HepG2 (cell line): ENCODE data around the gene ENPP7. TPM values are rescaled to one million over a fixed set of nuclear protein-coding genes. Genes with fewer than 3 reads are reported as not detected.

Experiments used
- ATAC-seq: fragments of 200-7000 bp; cut with Tn5 transposase; 3 replicates; pipeline ENCODE4 v1.9.1; 2020; ENCODE audit warnings: mild to moderate bottlenecking, moderate library complexity
- BruUV-seq: library from RNA; stranded (reverse); fragments of 400-500 nt; replicated peaks from 2 replicates; lab custom pipeline; 2021; lab: Mats Ljungman, UMichigan
- CTCF ChIA-PET: fragments of 300-600 bp; formaldehyde crosslinking; extraction: SDS; loops from one replicate; lab custom pipeline; 2021; ENCODE audit warnings: low total read pairs, inconsistent platforms, low intra/inter-chr PET ratio; lab: Yijun Ruan, JAX
- POLR2A ChIA-PET: fragments of 350-600 bp; sonication (Branson Sonifier 250); formaldehyde crosslinking; loops from one replicate; lab custom pipeline; 2020; ENCODE audit warnings: antibody characterized with exemption, inconsistent platforms; lab: Yijun Ruan, JAX
- DNase-seq: peaks from one replicate; pipeline ENCODE4 v3.0.0-alpha.2; 2015; ENCODE audit warnings: low spot score
- FAIRE-seq: peaks from 3 replicates; lab custom pipeline; 2011; peaks lifted over from hg19 to GRCh38; lab: Jason Lieb, UNC
- H2AFZ ChIP-seq: one replicate; pipeline ENCODE4 v1.6.1; 2011; ENCODE audit warnings: low read length, inconsistent platforms
- H3K27ac ChIP-seq: fragments of 300-600 bp; 3 replicates; pipeline ENCODE4 v1.8.0; 2011; ENCODE audit warnings: mixed run types, mild to moderate bottlenecking, mixed read lengths, low read length, inconsistent platforms; ENCODE audit not compliant: insufficient read depth; ENCODE audit errors: extremely low read length
- H3K27me3 ChIP-seq, 2 experiments: fragments of 200-600 bp in 1 of 2; 2 replicates in 1 of 2; 3 replicates in 1 of 2; pipeline versions ENCODE4 v1.6.0 to v1.8.0; 2011; ENCODE audit warnings: low read length in 2 of 2, mild to moderate bottlenecking in 2 of 2, moderate library complexity in 2 of 2, inconsistent platforms in 1 of 2; ENCODE audit not compliant: insufficient read depth in 2 of 2, control insufficient read depth in 1 of 2
- H3K36me3 ChIP-seq, 2 experiments: fragments of 200-600 bp in 1 of 2; replicated peaks in 1 of 2; 2 replicates in 1 of 2; 3 replicates in 1 of 2; pipeline versions ENCODE4 v1.5.1 to v1.8.0; 2011; ENCODE audit warnings: low read length in 2 of 2, inconsistent platforms in 1 of 2; ENCODE audit not compliant: insufficient read depth in 2 of 2, control insufficient read depth in 1 of 2
- H3K4me1 ChIP-seq: 2 replicates; pipeline ENCODE4 v1.5.1; 2012; ENCODE audit warnings: low read length, inconsistent platforms; ENCODE audit not compliant: insufficient read depth
- H3K4me2 ChIP-seq: 2 replicates; pipeline ENCODE4 v1.6.0; 2011; ENCODE audit warnings: low read depth, low read length, inconsistent platforms
- H3K4me3 ChIP-seq, 3 experiments: fragments of 200-600 bp in 1 of 3; sonication (generic), shearing (Covaris generic) in 1 of 3; replicated peaks in 1 of 3; 2 replicates each; pipeline ENCODE4 v1.5.1; 2011 to 2016; ENCODE audit warnings: low read length in 3 of 3, inconsistent platforms in 2 of 3, low read depth in 2 of 3, mild to moderate bottlenecking in 2 of 3, control low read depth in 1 of 3, mixed read lengths in 1 of 3; ENCODE audit not compliant: insufficient read depth in 1 of 3
- H3K79me2 ChIP-seq: one replicate; pipeline ENCODE4 v1.6.1; 2011; ENCODE audit warnings: low read length, inconsistent platforms; ENCODE audit not compliant: insufficient read depth
- H3K9ac ChIP-seq: 2 replicates; pipeline ENCODE4 v1.6.0; 2011; ENCODE audit warnings: mild to moderate bottlenecking, low read depth, low read length, inconsistent platforms; ENCODE audit not compliant: insufficient read depth
- H3K9me3 ChIP-seq: 2 replicates; pipeline ENCODE4 v1.5.1; 2012; ENCODE audit warnings: mild to moderate bottlenecking, low read length
- H4K20me1 ChIP-seq: 2 replicates; pipeline ENCODE4 v1.6.0; 2011; ENCODE audit warnings: inconsistent platforms, mild to moderate bottlenecking, low read length, moderate library complexity; ENCODE audit not compliant: insufficient read depth
- CENPT ChIP-seq: sonication (generic); formaldehyde crosslinking; IDR thresholded peaks from 2 replicates; pipeline ENCODE4 v1.8.0; 2022; ENCODE audit warnings: low read depth, mild to moderate bottlenecking, moderate library complexity, missing genetic modification reagents
- CENPX ChIP-seq: sonication (generic); formaldehyde crosslinking; IDR thresholded peaks from 2 replicates; pipeline ENCODE4 v1.9.0; 2021; ENCODE audit warnings: mild to moderate bottlenecking, missing genetic modification reagents, moderate library complexity
- CHCHD3 ChIP-seq: sonication (generic); formaldehyde crosslinking; IDR thresholded peaks from 2 replicates; pipeline ENCODE4 v1.8.0; 2022; ENCODE audit warnings: mild to moderate bottlenecking, missing genetic modification reagents, moderate library complexity
- FOXP1 ChIP-seq, 2 experiments: fragments of 450-650 bp in 1 of 2; IDR thresholded peaks; 2 replicates each; pipeline ENCODE4 v1.6.1; 2017 to 2018; ENCODE audit warnings: antibody characterized with exemption in 1 of 2
- GRHL1 ChIP-seq: sonication (generic); formaldehyde crosslinking; conservative IDR thresholded peaks from 2 replicates; pipeline ENCODE4 v1.8.0; 2022; ENCODE audit warnings: missing genetic modification reagents
- MTERF4 ChIP-seq: sonication (generic); formaldehyde crosslinking; IDR thresholded peaks from 2 replicates; pipeline ENCODE4 v1.8.0; 2023; ENCODE audit warnings: mild to moderate bottlenecking, missing genetic modification reagents
- MYC ChIP-seq: sonication (generic); formaldehyde crosslinking; IDR thresholded peaks from 2 replicates; pipeline ENCODE4 v1.9.0; 2021; ENCODE audit warnings: missing genetic modification reagents, borderline replicate concordance
- NRL ChIP-seq: sonication (generic); formaldehyde crosslinking; IDR thresholded peaks from 2 replicates; pipeline ENCODE4 v1.5.0; 2020; ENCODE audit warnings: missing genetic modification reagents, mild to moderate bottlenecking, moderate library complexity, borderline replicate concordance
- RFX3 ChIP-seq: IDR thresholded peaks from 2 replicates; pipeline ENCODE4 v1.6.1; 2016; ENCODE audit warnings: missing biosample characterization, missing genetic modification reagents
- YY1 ChIP-seq: IDR thresholded peaks from 2 replicates; pipeline ENCODE4 v1.6.1; 2011; ENCODE audit warnings: low read length, low read depth, moderate library complexity, mild to moderate bottlenecking; ENCODE audit not compliant: insufficient read depth, insufficient replicate concordance
- ZNF329 ChIP-seq: sonication (generic); formaldehyde crosslinking; IDR thresholded peaks from 2 replicates; pipeline ENCODE4 v1.9.0; 2021; ENCODE audit warnings: low read depth, mild to moderate bottlenecking, missing genetic modification reagents
- ZNF562 ChIP-seq: sonication (generic); formaldehyde crosslinking; IDR thresholded peaks from 2 replicates; pipeline ENCODE4 v1.8.0; 2022; ENCODE audit warnings: missing genetic modification reagents, borderline replicate concordance
- ZNF674 ChIP-seq: sonication (generic); formaldehyde crosslinking; IDR thresholded peaks from 2 replicates; pipeline ENCODE4 v1.5.0; 2020; ENCODE audit warnings: low read depth, mild to moderate bottlenecking, missing genetic modification reagents
- ZNF7 ChIP-seq: IDR thresholded peaks from 2 replicates; pipeline ENCODE4 v1.6.1; 2016; ENCODE audit warnings: missing biosample characterization, missing genetic modification reagents
- ZSCAN29 ChIP-seq: sonication (generic); formaldehyde crosslinking; conservative IDR thresholded peaks from 2 replicates; pipeline ENCODE4 v1.4.0; 2020; ENCODE audit warnings: mild to moderate bottlenecking, missing genetic modification reagents
- WGBS: methylation state at CpG from one replicate; pipeline ENCODE4 v1.1.6; 2017; ENCODE audit warnings: low lambda C conversion rate; 5-methylcytosine and 5-hydroxymethylcytosine counted together
- in situ Hi-C: cut with HindIII; loops from 2 replicates; pipeline ENCODE4 v1.10.0; 2017; ENCODE audit warnings: low pct_unique_long_range_greater_than_20kb; ENCODE audit not compliant: extremely low pct_ligation_motif_present
- intact Hi-C: fragments of 100-400 bp; cut with micrococcal nuclease; formaldehyde crosslinking; loops from one replicate; pipeline ENCODE4 v1.10.0; 2022; ENCODE audit not compliant: unreplicated experiment
- polyA plus RNA-seq, 8 experiments: library from polyadenylated mRNA; depleted of rRNA in 3 of 8; stranded (reverse) in 7 of 8; unstranded in 1 of 8; fragments of >200 nt; fragmentation: Illumina TruSeq in 4 of 8; extraction: Trizol in 4 of 8; gene quantifications; 2 replicates each; pipeline versions ENCODE4 v1.2.1 to v1.2.3, GENCODE V29; 2011 to 2016; ENCODE audit warnings: low read depth in 4 of 8, missing spikeins in 1 of 8, mixed read lengths in 1 of 8; ENCODE audit not compliant: insufficient read depth in 1 of 8
- total RNA-seq, 5 experiments: library from RNA; depleted of rRNA; stranded (reverse); fragments of >200 nt; fragmentation: Illumina TruSeq; extraction: Trizol; gene quantifications; 2 replicates each; pipeline ENCODE4 v1.2.3, GENCODE V29; 2016; ENCODE audit warnings: low read depth in 1 of 5
- TF ChIP-seq, protein P1 (sequence below): sonication (generic); formaldehyde crosslinking; IDR thresholded peaks from 2 replicates; pipeline ENCODE4 v1.4.0; 2020; ENCODE audit warnings: mild to moderate bottlenecking, missing genetic modification reagents, borderline replicate concordance
- TF ChIP-seq, protein P2 (sequence below): sonication (generic); formaldehyde crosslinking; IDR thresholded peaks from 2 replicates; pipeline ENCODE4 v1.9.0; 2021; ENCODE audit warnings: missing genetic modification reagents, borderline replicate concordance

ENPP7 gene
- total and polyA plus RNA-seq, 2 of the 13 experiments (the other 11 are each of a cell fraction or from before 2014, with no cell fraction given) = 1.1 to 2.2 TPM

DNA sequence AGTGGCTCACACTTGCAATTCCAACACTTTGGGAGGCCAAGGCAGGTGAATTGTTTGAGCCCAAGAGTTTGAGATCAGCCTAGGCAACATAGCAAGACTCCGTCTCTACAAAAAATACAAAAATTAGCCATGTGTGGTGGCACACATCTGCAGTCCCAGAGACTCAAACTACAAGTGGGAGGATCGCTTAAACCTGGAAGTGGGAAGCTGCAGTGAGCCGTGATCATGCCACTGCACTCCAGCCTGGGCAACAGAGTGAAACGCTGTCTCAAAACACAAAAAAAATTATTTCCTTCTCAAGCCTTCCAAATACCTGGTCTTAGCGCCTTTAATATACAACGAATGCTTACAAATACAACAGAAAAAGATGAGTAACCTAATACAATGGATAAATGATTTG lies 27.5 kb downstream of the ENPP7 start:
- Histone ChIP-seq H3K4me3 (no peak overlapping the region), H3K36me3 (no peaks in the 10 kb centered on the region), H3K9ac (no peak overlapping the region), H3K4me1 (peaks cover 51% of the 10 kb centered on the region), H3K4me2 (no peak overlapping the region), H3K27ac (no peak overlapping the region), H3K79me2 (no peaks in the 10 kb centered on the region), H3K9me3 (no peaks in the 10 kb centered on the region), H3K27me3 (peaks cover 0 to 3% of the 10 kb centered on the region in 2 experiments; a peak in 3 of 5 replicates), H2AFZ (no peak overlapping the region), H4K20me1 (no peaks in the 10 kb centered on the region)
- intact Hi-C loops (no loop called here), in situ Hi-C loops (no loop called here)
- ChIA-PET CTCF (no interaction called here), POLR2A (no interaction called here)
- WGBS = 94% methylated on average over 6 of the region's 6 CpGs
- ATAC-seq (no peak), FAIRE-seq (no peak), DNase-seq (no peak)
- no TSS peak for BruUV-seq
- TF ChIP-seq CENPX (no peak), ZNF329 (CRISPR knock-in tag) (no peak), ZNF562 (CRISPR knock-in tag) (no peak), RFX3 (no peak), MYC (no peak), FOXP1 (IDR thresholded peaks at IDR 0.05) (no peak), FOXP1 (CRISPR knock-in tag; IDR thresholded peaks at IDR 0.05) (no peak), ZSCAN29 (CRISPR knock-in tag) (no peak), ZNF674 (CRISPR knock-in tag) (no peak), GRHL1 (CRISPR knock-in tag) (no peak), CHCHD3 (CRISPR knock-in tag) (no peak), MTERF4 (CRISPR knock-in tag) (no peak), NRL (no peak), YY1 (no peak), CENPT (CRISPR knock-in tag) (no peak), ZNF7 (CRISPR knock-in tag) (no peak)
- TF ChIP-seq, protein P1, sequence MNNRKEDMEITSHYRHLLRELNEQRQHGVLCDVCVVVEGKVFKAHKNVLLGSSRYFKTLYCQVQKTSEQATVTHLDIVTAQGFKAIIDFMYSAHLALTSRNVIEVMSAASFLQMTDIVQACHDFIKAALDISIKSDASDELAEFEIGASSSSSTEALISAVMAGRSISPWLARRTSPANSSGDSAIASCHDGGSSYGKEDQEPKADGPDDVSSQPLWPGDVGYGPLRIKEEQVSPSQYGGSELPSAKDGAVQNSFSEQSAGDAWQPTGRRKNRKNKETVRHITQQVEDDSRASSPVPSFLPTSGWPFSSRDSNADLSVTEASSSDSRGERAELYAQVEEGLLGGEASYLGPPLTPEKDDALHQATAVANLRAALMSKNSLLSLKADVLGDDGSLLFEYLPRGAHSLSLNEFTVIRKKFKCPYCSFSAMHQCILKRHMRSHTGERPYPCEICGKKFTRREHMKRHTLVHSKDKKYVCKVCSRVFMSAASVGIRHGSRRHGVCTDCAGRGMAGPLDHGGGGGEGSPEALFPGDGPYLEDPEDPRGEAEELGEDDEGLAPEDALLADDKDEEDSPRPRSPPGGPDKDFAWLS (CRISPR knock-in tag) = no peak
- TF ChIP-seq, protein P2, sequence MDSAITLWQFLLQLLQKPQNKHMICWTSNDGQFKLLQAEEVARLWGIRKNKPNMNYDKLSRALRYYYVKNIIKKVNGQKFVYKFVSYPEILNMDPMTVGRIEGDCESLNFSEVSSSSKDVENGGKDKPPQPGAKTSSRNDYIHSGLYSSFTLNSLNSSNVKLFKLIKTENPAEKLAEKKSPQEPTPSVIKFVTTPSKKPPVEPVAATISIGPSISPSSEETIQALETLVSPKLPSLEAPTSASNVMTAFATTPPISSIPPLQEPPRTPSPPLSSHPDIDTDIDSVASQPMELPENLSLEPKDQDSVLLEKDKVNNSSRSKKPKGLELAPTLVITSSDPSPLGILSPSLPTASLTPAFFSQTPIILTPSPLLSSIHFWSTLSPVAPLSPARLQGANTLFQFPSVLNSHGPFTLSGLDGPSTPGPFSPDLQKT = no peak
